G401 (cell line): ENCODE results near the gene ZNF511. TPM values are rescaled to one million over a fixed set of nuclear protein-coding genes. Genes with fewer than 3 reads are reported as not detected.

Experiments used
- DNase-seq: peaks from one replicate; pipeline ENCODE4 v3.0.0-alpha.2; 2015; ENCODE audit warnings: low spot score
- in situ Hi-C: cut with HindIII; loops from 2 replicates; pipeline ENCODE4 v1.10.0; 2016; ENCODE audit warnings: low sequenced_read_pairs, mixed read lengths
- total RNA-seq: library from RNA; depleted of rRNA; stranded (reverse); fragments of >200 nt; shearing (Covaris generic); gene quantifications from 2 replicates; pipeline ENCODE4 v1.2.3, GENCODE V29; 2014

Gene ZNF511
- total RNA-seq, 1 experiment from 2014 or later: 60.7 TPM

- in situ Hi-C loops: no loop called here
- DNase-seq: peak; percentile 60
Observed at GRCh38 chr10:133327651-133328357, 19.1 kb downstream of the ZNF511 start.

DNA sequence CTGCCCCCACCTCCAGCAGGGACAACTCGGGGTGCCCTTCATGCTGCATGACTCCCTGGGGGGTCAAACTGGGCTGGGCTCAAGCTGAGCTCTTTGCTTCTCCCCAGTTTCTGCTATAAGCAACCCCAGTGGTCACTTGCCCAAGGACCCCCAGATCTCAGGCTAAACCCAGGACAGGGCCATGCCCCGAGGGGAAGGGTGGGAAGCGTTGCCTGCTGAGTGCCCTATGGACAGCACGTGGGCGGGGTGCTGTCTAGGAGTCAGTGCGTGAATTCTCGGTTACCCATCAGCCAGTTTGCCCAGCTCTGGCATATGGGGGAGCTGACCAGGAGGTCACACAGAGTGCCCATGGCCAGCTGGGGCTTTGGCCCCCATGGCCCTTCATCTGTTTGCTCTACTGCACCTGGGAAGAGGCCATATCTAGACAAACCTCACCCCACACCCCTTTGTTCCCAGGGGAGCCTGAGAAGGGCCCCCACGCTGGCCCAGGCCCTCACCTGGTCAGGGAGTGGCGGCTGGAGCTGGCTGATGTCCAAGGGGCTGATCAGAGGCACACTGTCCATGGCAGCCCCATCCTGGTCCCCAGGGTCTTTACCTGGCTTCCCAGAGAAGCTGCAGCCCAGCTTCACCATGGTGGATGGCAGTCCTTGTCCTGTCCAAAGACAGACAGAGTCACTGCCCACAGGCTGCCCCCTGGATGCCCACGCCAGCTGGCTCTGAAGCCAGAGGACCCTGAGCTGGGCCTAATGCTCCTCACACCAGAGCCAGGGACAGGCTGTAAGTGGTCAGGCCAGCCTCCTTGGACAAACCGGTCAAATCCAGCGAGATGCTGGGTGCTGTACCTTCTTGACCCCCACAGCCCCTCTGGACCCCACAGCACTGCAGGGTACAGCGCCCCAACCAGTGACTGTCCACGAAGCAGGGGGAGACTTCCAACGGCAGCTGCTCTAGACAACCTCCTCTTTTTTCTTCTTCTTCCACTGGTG lies 19.9 kb downstream of the ZNF511 start:
- in situ Hi-C loops: no loop called here
- no peak for DNase-seq

GRCh38 chr10:133329491-133330202 lies 20.9 kb downstream of the ZNF511 start:
- in situ Hi-C loops: no loop called here
- DNase-seq: peak; percentile 90

DNA sequence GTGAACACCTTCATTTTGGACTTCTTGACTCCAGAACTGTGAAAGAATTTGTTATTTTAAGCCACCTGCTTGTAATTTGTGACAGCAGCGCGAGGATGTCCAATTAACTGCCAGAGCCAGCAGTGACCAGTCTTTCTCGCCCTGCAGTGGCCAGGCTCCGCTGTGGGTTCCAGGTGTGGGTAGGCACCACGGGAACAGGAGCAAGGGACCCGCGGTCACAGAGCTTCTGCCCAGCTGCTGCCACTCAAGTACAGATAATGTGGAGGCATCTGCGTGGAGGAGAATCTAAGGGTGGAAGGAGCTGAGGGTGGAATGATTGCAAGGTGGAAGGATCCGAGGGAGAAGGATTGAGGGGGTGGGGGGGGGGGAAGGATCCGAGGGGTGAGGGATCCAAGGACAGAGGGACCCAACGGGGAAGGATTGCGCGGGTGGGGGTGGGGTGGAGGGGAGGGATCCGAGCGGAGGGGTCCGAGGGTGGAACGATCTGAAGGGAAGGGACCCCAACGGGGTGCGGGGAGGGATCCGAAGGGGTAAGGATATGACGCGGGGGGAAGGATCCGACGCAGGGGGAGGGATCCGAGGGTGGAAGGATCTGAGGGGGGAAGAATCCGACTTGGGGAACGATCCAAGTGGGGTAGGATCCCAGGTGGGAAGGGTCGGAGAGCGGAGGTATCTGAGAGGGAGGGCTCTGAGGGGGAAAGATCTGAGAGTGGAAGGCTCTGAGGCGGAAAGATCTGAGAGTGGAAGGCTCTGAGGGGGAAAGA lies 24.4 kb downstream of the ZNF511 start:
- in situ Hi-C loops: no loop called here
- DNase-seq: no peak

- in situ Hi-C loops: no loop called here
- DNase-seq: peak; percentile 29
Observed at GRCh38 chr10:133334503-133335245, 26.0 kb downstream of the ZNF511 start.

GRCh38 chr10:133335246-133336117 lies 26.8 kb downstream of the ZNF511 start:
- DNase-seq: peak; percentile 77

GRCh38 chr10:133336118-133336576 lies 27.4 kb downstream of the ZNF511 start:
- in situ Hi-C loops: no loop called here
- DNase-seq: no peak

More at GRCh38 chr10:133335246-133336117, 26.8 kb downstream of the ZNF511 start:
- in situ Hi-C loops: no loop called here

DNA sequence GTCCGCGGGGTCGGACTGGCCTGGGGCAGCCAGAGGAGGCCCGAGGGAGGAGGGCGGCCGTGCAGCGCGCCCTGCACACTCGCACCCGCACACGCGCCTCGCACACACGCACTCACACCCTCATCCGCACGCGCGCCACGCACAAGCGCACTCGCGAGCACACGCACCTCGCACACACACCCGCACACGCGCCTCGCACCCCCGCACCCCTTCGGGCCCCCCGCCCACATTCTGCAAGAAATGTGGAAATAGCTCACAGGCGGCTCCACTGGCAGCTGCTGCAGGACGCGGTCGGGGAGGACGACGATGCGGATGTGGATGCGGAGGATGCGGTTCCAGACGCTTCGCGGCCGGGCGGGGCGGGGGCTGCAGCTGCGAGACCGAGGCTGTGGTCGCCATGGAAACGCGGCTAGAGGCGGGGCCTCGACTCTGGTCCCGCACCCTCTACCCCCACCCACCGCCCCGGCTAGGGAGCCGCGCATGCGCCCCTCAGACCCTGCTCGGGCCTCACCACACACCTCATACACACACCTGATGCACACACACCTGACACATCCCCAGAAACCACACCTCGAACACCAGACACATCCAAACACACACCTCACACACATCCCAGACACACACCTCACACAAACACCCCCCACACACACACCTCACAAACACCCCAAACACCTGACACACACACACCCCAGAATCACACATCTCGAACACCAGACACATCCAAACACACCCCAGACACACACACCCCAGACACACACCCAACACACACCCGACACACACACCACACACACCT lies 28.1 kb downstream of the ZNF511 start, which contains the start of gene CALY:
CALY (minus strand) TSS at position 320 of the 793 bp plus-strand sequence. CDS start 7,907 bp downstream, outside the sequence.
- DNase-seq: peak; percentile 81
- in situ Hi-C loops: no loop called here

DNA sequence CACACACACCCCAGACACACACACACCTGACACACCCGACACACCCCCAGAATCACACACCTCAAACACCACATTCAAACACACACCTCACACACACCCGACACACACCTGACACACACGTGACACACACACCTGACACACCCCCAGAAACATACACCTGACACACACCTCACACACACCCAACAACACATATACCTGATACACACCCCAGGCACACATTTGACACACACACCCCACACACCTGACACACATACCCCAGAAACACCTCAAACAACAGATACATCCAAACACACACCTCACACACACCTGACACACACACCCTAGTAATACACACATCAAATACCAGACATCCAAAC lies 28.6 kb downstream of the ZNF511 start:
- in situ Hi-C loops: no loop called here
- DNase-seq: no peak

DNA sequence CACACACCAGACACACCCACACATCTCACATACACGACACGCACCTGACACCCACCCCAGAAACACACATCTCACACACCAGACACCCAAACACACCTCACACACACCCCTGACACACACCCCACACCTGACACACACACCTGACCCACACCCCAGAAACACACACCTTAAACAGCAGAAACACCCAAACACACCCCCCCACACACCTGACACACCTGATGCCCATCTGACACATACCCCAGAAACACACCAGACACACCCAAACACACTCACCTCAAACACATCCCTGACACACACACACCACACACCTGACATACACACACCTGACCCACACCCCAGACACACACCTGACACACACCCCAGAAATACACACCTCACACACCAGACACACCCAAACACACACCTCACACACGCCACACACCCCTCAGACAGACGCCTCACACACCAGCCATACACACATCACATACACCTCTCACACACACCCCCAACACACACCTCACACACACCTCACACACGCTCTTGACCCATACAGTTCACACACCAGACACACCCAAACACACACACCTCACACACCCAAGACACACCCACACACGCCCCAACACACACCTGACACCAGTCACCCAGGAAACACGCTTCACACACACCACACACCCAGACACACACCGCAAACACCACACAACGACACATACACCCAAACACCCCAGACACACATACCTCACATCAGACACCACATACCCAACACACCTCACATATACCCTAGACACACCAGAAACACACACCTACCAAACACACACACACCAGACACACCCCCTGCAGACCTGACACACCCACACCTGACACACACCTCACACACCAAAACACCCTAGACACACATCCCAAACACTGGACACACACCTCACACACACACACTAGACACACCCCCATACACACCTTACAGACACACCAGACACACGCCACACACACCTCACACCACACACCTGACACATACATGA lies 29.7 kb downstream of the ZNF511 start:
- in situ Hi-C loops: no loop called here
- no peak for DNase-seq

GRCh38 chr10:133339708-133340380 lies 31.1 kb downstream of the ZNF511 start:
- DNase-seq: no peak
- in situ Hi-C loops: no loop called here

DNA sequence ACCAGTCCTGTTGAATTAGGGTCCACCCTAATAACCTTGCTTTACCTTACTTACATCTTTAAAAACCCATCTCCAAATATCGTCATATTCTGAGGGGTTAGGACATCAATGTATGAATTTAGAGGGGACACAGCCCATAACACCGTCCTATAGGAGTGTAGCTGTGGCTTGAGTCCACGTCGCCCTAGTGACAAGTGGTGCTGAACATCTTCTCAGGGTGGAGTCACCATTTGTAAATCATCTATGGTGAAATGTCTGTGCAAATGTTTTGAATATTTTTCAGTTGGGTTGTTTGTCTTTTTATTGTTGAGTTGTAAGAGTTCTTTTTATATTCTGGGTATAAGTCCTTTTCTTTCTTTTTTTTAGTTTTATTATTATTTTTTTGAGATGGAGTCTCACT lies 33.3 kb downstream of the ZNF511 start:
- DNase-seq: no peak
- in situ Hi-C loops: no loop called here

DNA sequence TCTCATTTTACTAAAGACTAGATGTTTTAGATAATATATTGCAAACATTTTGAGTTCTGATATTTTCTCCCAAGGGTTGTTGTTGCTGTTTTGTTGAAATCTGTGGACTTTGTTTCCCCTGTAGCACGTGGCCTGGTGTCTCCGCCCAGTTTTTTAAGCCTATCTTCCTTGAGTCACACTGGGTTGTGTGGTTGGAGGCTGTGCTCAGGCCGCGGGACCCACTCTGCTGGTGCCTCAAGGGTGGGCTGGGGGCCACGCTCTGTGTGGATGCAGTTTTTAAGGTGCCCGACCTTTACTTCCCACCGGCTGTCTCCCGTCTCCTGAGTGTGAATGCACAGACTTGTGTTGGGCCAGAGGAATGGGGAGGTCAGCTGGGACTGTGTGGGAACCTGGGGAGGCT lies 34.2 kb downstream of the ZNF511 start:
- in situ Hi-C loops: no loop called here
- DNase-seq: no peak

- no peak for DNase-seq
- in situ Hi-C loops: no loop called here
Observed at GRCh38 chr10:133343558-133343957, 34.8 kb downstream of the ZNF511 start.

DNA sequence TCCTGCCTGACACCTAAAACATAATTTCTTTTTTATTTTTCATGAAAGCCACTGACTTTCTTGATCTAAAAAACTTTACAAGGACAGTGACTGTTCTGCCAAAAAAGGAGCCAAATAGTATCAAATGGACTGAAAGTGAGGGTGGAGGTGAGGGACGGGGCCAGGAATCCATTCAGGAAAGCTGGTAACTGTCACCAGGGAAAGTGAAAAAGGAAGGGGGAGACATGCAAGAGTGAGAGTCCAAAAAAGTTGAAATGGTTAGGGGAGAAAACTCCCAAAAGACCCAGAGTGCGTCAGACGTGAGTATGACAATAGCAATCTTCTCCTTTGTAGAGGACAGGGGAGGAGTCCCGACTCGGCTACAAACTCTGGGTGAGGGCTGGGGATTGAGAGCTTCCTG lies 35.5 kb downstream of the ZNF511 start:
- in situ Hi-C loops: no loop called here
- no peak for DNase-seq
